ENCODE results near the gene CFAP299.

CFAP299 gene

GRCh38 chr4:80875642-80876041 lies 540.1 kb downstream of the CFAP299 start:
- no peaks in the 10 kb centered on the region for H3K36me3 Mint-ChIP-seq (ENCODE audit: low read depth)
- no peak overlapping the region for H3K4me3 Mint-ChIP-seq
- no peaks in the 10 kb centered on the region for H3K27me3 Mint-ChIP-seq
- no peaks in the 10 kb centered on the region for H3K9me3 Mint-ChIP-seq
- no peak overlapping the region for H3K27ac Mint-ChIP-seq
- DNase-seq, result no peak
- peaks cover 11% of the 10 kb centered on the region for H3K4me1 Mint-ChIP-seq
- ATAC-seq, result peak; percentile 43

- no peak for DNase-seq
- H3K36me3 Mint-ChIP-seq (ENCODE audit: low read depth), result no peaks in the 10 kb centered on the region
- ATAC-seq, result peak; percentile 49
- no peak overlapping the region for H3K4me3 Mint-ChIP-seq
- no peaks in the 10 kb centered on the region for H3K27me3 Mint-ChIP-seq
- H3K4me1 Mint-ChIP-seq, result peaks cover 11% of the 10 kb centered on the region
- peaks cover 4% of the 10 kb centered on the region for H3K9me3 Mint-ChIP-seq
- H3K27ac Mint-ChIP-seq, result no peak overlapping the region
Measured at GRCh38 chr4:80876810-80877209, 541.3 kb downstream of the CFAP299 start.

- Mint-ChIP-seq H3K4me3 (no peak overlapping the region), H3K36me3 (ENCODE audit: low read depth) (no peaks in the 10 kb centered on the region), H3K27ac (no peak overlapping the region), H3K4me1 (peaks cover 11% of the 10 kb centered on the region), H3K9me3 (peaks cover 7% of the 10 kb centered on the region), H3K27me3 (no peaks in the 10 kb centered on the region)
- ATAC-seq, result no peak
- DNase-seq, result no peak
Measured at GRCh38 chr4:80878218-80878617, 542.7 kb downstream of the CFAP299 start.

- no peaks in the 10 kb centered on the region for H3K4me1 Mint-ChIP-seq
- H3K36me3 Mint-ChIP-seq (ENCODE audit: low read depth), result no peaks in the 10 kb centered on the region
- no peak for DNase-seq
- H3K27ac Mint-ChIP-seq, result no peak overlapping the region
- no peaks in the 10 kb centered on the region for H3K9me3 Mint-ChIP-seq
- ATAC-seq, result no peak
- H3K4me3 Mint-ChIP-seq, result no peak overlapping the region
- H3K27me3 Mint-ChIP-seq, result no peaks in the 10 kb centered on the region
Measured at GRCh38 chr4:80897537-80898303, 562.2 kb downstream of the CFAP299 start.

- Mint-ChIP-seq H3K4me3 (no peak overlapping the region), H3K36me3 (ENCODE audit: low read depth) (no peaks in the 10 kb centered on the region), H3K27ac (no peak overlapping the region), H3K27me3 (no peaks in the 10 kb centered on the region), H3K9me3 (no peaks in the 10 kb centered on the region), H3K4me1 (no peaks in the 10 kb centered on the region)
- ATAC-seq (no peak), DNase-seq (no peak)
Measured at GRCh38 chr4:80900908-80901307, 565.4 kb downstream of the CFAP299 start.

GRCh38 chr4:80903020-80903419 lies 567.5 kb downstream of the CFAP299 start:
- peaks cover 2% of the 10 kb centered on the region for H3K36me3 Mint-ChIP-seq (ENCODE audit: low read depth)
- no peak overlapping the region for H3K4me3 Mint-ChIP-seq
- no peak overlapping the region for H3K27ac Mint-ChIP-seq
- peaks cover 12% of the 10 kb centered on the region for H3K9me3 Mint-ChIP-seq
- no peaks in the 10 kb centered on the region for H3K27me3 Mint-ChIP-seq
- H3K4me1 Mint-ChIP-seq, result no peaks in the 10 kb centered on the region
- DNase-seq (no peak), ATAC-seq (no peak)

GRCh38 chr4:80909938-80910337 lies 574.4 kb downstream of the CFAP299 start:
- Mint-ChIP-seq H3K4me3 (no peak overlapping the region), H3K36me3 (ENCODE audit: low read depth) (peaks cover 2% of the 10 kb centered on the region), H3K27ac (no peak overlapping the region), H3K27me3 (peaks cover 2% of the 10 kb centered on the region), H3K4me1 (peaks cover 2% of the 10 kb centered on the region), H3K9me3 (peaks cover 16% of the 10 kb centered on the region)
- no peak for ATAC-seq
- DNase-seq, result no peak

- no peak for DNase-seq
- peaks cover 2% of the 10 kb centered on the region for H3K27me3 Mint-ChIP-seq
- no peak for ATAC-seq
- H3K27ac Mint-ChIP-seq, result no peak overlapping the region
- H3K4me3 Mint-ChIP-seq, result no peak overlapping the region
- H3K9me3 Mint-ChIP-seq, result peaks cover 16% of the 10 kb centered on the region
- peaks cover 2% of the 10 kb centered on the region for H3K36me3 Mint-ChIP-seq (ENCODE audit: low read depth)
- peaks cover 2% of the 10 kb centered on the region for H3K4me1 Mint-ChIP-seq
Measured at GRCh38 chr4:80911458-80911857, 575.9 kb downstream of the CFAP299 start.

GRCh38 chr4:80912350-80912749 lies 576.8 kb downstream of the CFAP299 start:
- Mint-ChIP-seq H3K36me3 (ENCODE audit: low read depth) (peaks cover under 1% of the 10 kb centered on the region), H3K27me3 (peaks cover 5% of the 10 kb centered on the region), H3K4me1 (peaks cover 2% of the 10 kb centered on the region), H3K4me3 (no peak overlapping the region), H3K9me3 (peaks cover 10% of the 10 kb centered on the region), H3K27ac (no peak overlapping the region)
- DNase-seq (no peak), ATAC-seq (no peak)

GRCh38 chr4:80913381-80913780 lies 577.9 kb downstream of the CFAP299 start:
- Mint-ChIP-seq H3K4me1 (peaks cover 2% of the 10 kb centered on the region), H3K4me3 (no peak overlapping the region), H3K27ac (no peak overlapping the region), H3K9me3 (peaks cover under 1% of the 10 kb centered on the region), H3K36me3 (ENCODE audit: low read depth) (no peaks in the 10 kb centered on the region), H3K27me3 (peaks cover 5% of the 10 kb centered on the region)
- ATAC-seq (peak; percentile 54), DNase-seq (no peak)

GRCh38 chr4:80916770-80917169 lies 581.2 kb downstream of the CFAP299 start:
- no peaks in the 10 kb centered on the region for H3K36me3 Mint-ChIP-seq (ENCODE audit: low read depth)
- no peak overlapping the region for H3K4me3 Mint-ChIP-seq
- H3K27ac Mint-ChIP-seq, result no peak overlapping the region
- H3K27me3 Mint-ChIP-seq, result peaks cover 5% of the 10 kb centered on the region
- DNase-seq (no peak), ATAC-seq (no peak)
- H3K4me1 Mint-ChIP-seq, result peaks cover 2% of the 10 kb centered on the region
- H3K9me3 Mint-ChIP-seq, result no peaks in the 10 kb centered on the region

- Mint-ChIP-seq H3K4me1 (peaks cover 2% of the 10 kb centered on the region), H3K27me3 (peaks cover 3% of the 10 kb centered on the region), H3K9me3 (no peaks in the 10 kb centered on the region), H3K27ac (no peak overlapping the region), H3K36me3 (ENCODE audit: low read depth) (no peaks in the 10 kb centered on the region), H3K4me3 (no peak overlapping the region)
- ATAC-seq (no peak), DNase-seq (no peak)
Measured at GRCh38 chr4:80918004-80918403, 582.5 kb downstream of the CFAP299 start.

- no peaks in the 10 kb centered on the region for H3K9me3 Mint-ChIP-seq
- H3K4me1 Mint-ChIP-seq, result no peaks in the 10 kb centered on the region
- no peak for ATAC-seq
- no peak overlapping the region for H3K4me3 Mint-ChIP-seq
- no peak for DNase-seq
- no peak overlapping the region for H3K27ac Mint-ChIP-seq
- H3K27me3 Mint-ChIP-seq, result peaks cover 3% of the 10 kb centered on the region
- no peaks in the 10 kb centered on the region for H3K36me3 Mint-ChIP-seq (ENCODE audit: low read depth)
Measured at GRCh38 chr4:80921441-80921840, 585.9 kb downstream of the CFAP299 start.

GRCh38 chr4:80922941-80923340 lies 587.4 kb downstream of the CFAP299 start:
- DNase-seq, result no peak
- no peaks in the 10 kb centered on the region for H3K4me1 Mint-ChIP-seq
- H3K4me3 Mint-ChIP-seq, result no peak overlapping the region
- H3K36me3 Mint-ChIP-seq (ENCODE audit: low read depth), result no peaks in the 10 kb centered on the region
- H3K27me3 Mint-ChIP-seq, result no peaks in the 10 kb centered on the region
- no peak for ATAC-seq
- H3K27ac Mint-ChIP-seq, result no peak overlapping the region
- H3K9me3 Mint-ChIP-seq, result no peaks in the 10 kb centered on the region

GRCh38 chr4:80925293-80925692 lies 589.8 kb downstream of the CFAP299 start:
- no peak overlapping the region for H3K27ac Mint-ChIP-seq
- DNase-seq (no peak), ATAC-seq (no peak)
- no peaks in the 10 kb centered on the region for H3K9me3 Mint-ChIP-seq
- no peak overlapping the region for H3K4me3 Mint-ChIP-seq
- no peaks in the 10 kb centered on the region for H3K27me3 Mint-ChIP-seq
- no peaks in the 10 kb centered on the region for H3K36me3 Mint-ChIP-seq (ENCODE audit: low read depth)
- no peaks in the 10 kb centered on the region for H3K4me1 Mint-ChIP-seq

GRCh38 chr4:80926446-80926845 lies 590.9 kb downstream of the CFAP299 start:
- no peak overlapping the region for H3K27ac Mint-ChIP-seq
- no peak for ATAC-seq
- H3K9me3 Mint-ChIP-seq, result no peaks in the 10 kb centered on the region
- DNase-seq, result no peak
- H3K36me3 Mint-ChIP-seq (ENCODE audit: low read depth), result no peaks in the 10 kb centered on the region
- no peak overlapping the region for H3K4me3 Mint-ChIP-seq
- no peaks in the 10 kb centered on the region for H3K27me3 Mint-ChIP-seq
- no peaks in the 10 kb centered on the region for H3K4me1 Mint-ChIP-seq

Measured in activated naive CD8-positive, alpha-beta T cell treated with anti-CD3 and anti-CD28 coated beads, Interleukin-2, amount 50 U/mL, for 24 hours (primary cell).